ENCODE results near the gene LRRC15. TPM values are rescaled to one million over a fixed set of nuclear protein-coding genes. Genes with fewer than 3 reads are reported as not detected.

Gene LRRC15
- total and polyA plus RNA-seq, 2 donors (not counting 3 experiments of a cell fraction or from before 2014, with no cell fraction given): not detected

- Histone ChIP-seq H3K9me1 (replicated peaks; ENCODE audit: control insufficient read depth, extremely low read depth, insufficient read depth, low read length) (no peaks in the 10 kb centered on the region), H4K20me1 (replicated peaks; ENCODE audit: control insufficient read depth, extremely low read depth, insufficient read depth, low read length) (no peaks in the 10 kb centered on the region), H3K9ac (replicated peaks; ENCODE audit: extremely low read depth, insufficient read depth, low read length) (no peak overlapping the region), H3K36me3 (ENCODE audit: control insufficient read depth in 2 of 2, extremely low read depth in 1 of 2, insufficient read depth in 2 of 2, low read length in 2 of 2) (no peaks in the 10 kb centered on the region), H3K27ac (ENCODE audit: insufficient read depth, low read depth, low read length) (no peak overlapping the region), H3K9me3 (replicated peaks; ENCODE audit: control insufficient read depth, insufficient read depth, low read length) (no peaks in the 10 kb centered on the region), H3K4me2 (ENCODE audit: insufficient read depth, low read length) (no peak overlapping the region), H3K79me2 (ENCODE audit: control insufficient read depth, insufficient read depth, low read length) (no peaks in the 10 kb centered on the region), H3K4me3 (replicated peaks in 1 of 3; ENCODE audit: insufficient read depth in 1 of 3, low read depth in 1 of 3, low read length in 3 of 3) (no peak overlapping the region), H3K27me3 (ENCODE audit: control insufficient read depth in 2 of 2, insufficient read depth in 2 of 2, low read length in 2 of 2) (peaks cover 6 to 21% of the 10 kb centered on the region in 2 experiments), H2AFZ (ENCODE audit: low read depth, low read length) (no peak overlapping the region), H3K4me1 (ENCODE audit: control insufficient read depth, extremely low read depth, insufficient read depth, low read length) (no peaks in the 10 kb centered on the region)
- intact Hi-C loops (cut with micrococcal nuclease) (no loop called here), dilution Hi-C loops (cut with MboI; ENCODE audit: extremely low pct_ligation_motif_present, low sequenced_read_pairs) (no loop called here)
- POLR2A ChIA-PET: no interaction called here
- FAIRE-seq (no peak), DNase-seq (ENCODE audit: low read depth, low spot score) (no peak)
- CTCF ChIA-PET: interaction anchor here (1.0 kb wide), 1 partner anchor 39 kb away, joined by 4 read pairs; no protein-coding TSS in a partner anchor
- BruUV-seq (replicated peaks): no TSS peak
- no peak for TF ChIP-seq GATA2 (IDR thresholded peaks at IDR 0.05; ENCODE audit: insufficient read depth, insufficient read length, low read depth, low read length)
- TF ChIP-seq JUN (IDR thresholded peaks at IDR 0.05; ENCODE audit: borderline replicate concordance, insufficient read depth, insufficient read length, low read depth): no peak
- TF ChIP-seq CTCF (IDR thresholded peaks at IDR 0.05; ENCODE audit: extremely low read depth in 1 of 2, insufficient read depth in 1 of 2, low read depth in 1 of 2, low read length in 2 of 2): no peak
- TF ChIP-seq POLR2A (IDR thresholded peaks at IDR 0.05; ENCODE audit: low read depth, low read length): no peak
- TF ChIP-seq FOS (IDR thresholded peaks at IDR 0.05; ENCODE audit: borderline replicate concordance, insufficient read depth, low read length): no peak
- no peak for TF ChIP-seq POLR2AphosphoS5 (IDR thresholded peaks at IDR 0.05; ENCODE audit: insufficient read depth, low read depth, low read length)
- TF ChIP-seq MYC (IDR thresholded peaks at IDR 0.05; ENCODE audit: low read depth, low read length): no peak
- TF ChIP-seq EZH2 (IDR thresholded peaks at IDR 0.05; ENCODE audit: borderline replicate concordance, low read depth, low read length, severe bottlenecking): no peak
- TF ChIP-seq MAX (IDR thresholded peaks at IDR 0.05; ENCODE audit: insufficient read depth, insufficient read length): no peak
These were observed 13.3 kb upstream of the LRRC15 start for GRCh38 chr3:194382892-194383223.
